Thoracic aorta (tissue), 2 donors: ENCODE results near the gene PATL2. TPM values are rescaled to one million over a fixed set of nuclear protein-coding genes. Genes with fewer than 3 reads are reported as not detected.
"Not testable (repeated sequence)": the region's sequence is repeated elsewhere in the genome, so short reads cannot be mapped to it uniquely, and the experiment has no call there.

ENCODE experiments used
- ATAC-seq: fragments of 150-250 bp; one replicate; pipeline ENCODE4 v1.8.0; 2017; ENCODE audit warnings: low read depth; ENCODE audit not compliant: insufficient number of reproducible peaks, low FRiP score
- DNase-seq: peaks from one replicate; pipeline ENCODE4 v3.0.0-alpha.2; 2020; ENCODE audit warnings: low spot score
- H3K27ac ChIP-seq, 2 donors: fragments of 200-600 bp; sonication (generic); 1 replicate in 1 of 2; 2 replicates in 1 of 2; pipeline ENCODE4 v1.5.1; 2016; ENCODE audit warnings: mild to moderate bottlenecking in 2 of 2, moderate library complexity in 2 of 2
- H3K27me3 ChIP-seq: fragments of 200-600 bp; sonication (generic); replicated peaks from 2 replicates; pipeline ENCODE4 v1.6.0; 2016; ENCODE audit warnings: mild to moderate bottlenecking; ENCODE audit not compliant: insufficient read depth
- H3K36me3 ChIP-seq: fragments of 200-600 bp; sonication (generic); one replicate; pipeline ENCODE4 v1.5.1; 2016
- H3K4me1 ChIP-seq, 2 donors: fragments of 200-600 bp; sonication (generic); 1 replicate in 1 of 2; 2 replicates in 1 of 2; pipeline versions ENCODE4 v1.5.1 to v1.6.0; 2016; ENCODE audit warnings: low read depth in 2 of 2, mild to moderate bottlenecking in 1 of 2; ENCODE audit not compliant: control insufficient read depth in 1 of 2
- H3K4me3 ChIP-seq: fragments of 200-600 bp; sonication (generic); 2 replicates; pipeline ENCODE4 v1.5.1; 2016; ENCODE audit warnings: mild to moderate bottlenecking
- H3K9me3 ChIP-seq: fragments of 200-600 bp; sonication (generic); 2 replicates; pipeline ENCODE4 v1.5.1; 2016
- CTCF ChIP-seq: fragments of 200-600 bp; sonication (generic); IDR thresholded peaks from one replicate; pipeline ENCODE4 v1.5.1; 2019; ENCODE audit warnings: antibody characterized with exemption
- total RNA-seq, 2 donors: library from RNA; depleted of rRNA; stranded (reverse); fragments of >200 nt; gene quantifications; one replicate each; pipeline versions ENCODE4 v1.1.0 to v1.2.3, GENCODE V29; 2016

Gene PATL2
- total RNA-seq, 2 donors from 2014 or later: 1.1 to 1.3 TPM

GRCh38 chr15:44636976-44637375 is 74.1 kb downstream of the PATL2 start:
- Histone ChIP-seq H3K27me3 (no peaks in the 10 kb centered on the region), H3K4me3 (no peak overlapping the region), H3K4me1 (no peaks in the 10 kb centered on the region), H3K27ac (no peak overlapping the region), H3K36me3 (peaks cover 12% of the 10 kb centered on the region), H3K9me3 (no peaks in the 10 kb centered on the region)
- TF ChIP-seq CTCF: no peak
- ATAC-seq (no peak), DNase-seq (no peak)

- Histone ChIP-seq H3K4me3 (no peak overlapping the region), H3K4me1 (no peaks in the 10 kb centered on the region), H3K27ac (no peak overlapping the region), H3K36me3 (peaks cover 24% of the 10 kb centered on the region), H3K27me3 (no peaks in the 10 kb centered on the region), H3K9me3 (no peaks in the 10 kb centered on the region)
- ATAC-seq (no peak), DNase-seq (no peak)
- TF ChIP-seq CTCF: no peak
Observed at GRCh38 chr15:44633603-44634002, 77.5 kb downstream of the PATL2 start.

DNA sequence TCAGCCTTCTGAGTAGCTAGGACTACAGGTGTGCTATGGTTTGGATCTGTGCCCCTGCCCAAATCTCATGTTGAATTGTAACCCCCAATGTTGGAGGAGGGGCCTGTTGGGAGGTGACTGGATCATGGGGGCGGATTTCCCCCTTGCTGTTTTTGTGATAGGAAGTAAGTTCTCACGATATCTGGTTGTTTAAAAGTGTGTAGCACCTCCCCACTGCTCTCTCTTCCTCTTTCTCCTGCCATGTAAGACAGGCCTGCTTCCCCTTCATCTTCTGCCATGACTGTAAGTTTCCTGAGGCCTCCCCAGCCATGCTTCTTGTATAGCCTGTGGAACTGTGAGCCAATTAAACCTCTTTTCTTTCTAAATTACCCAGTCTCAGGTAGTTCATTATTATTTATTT is 85.8 kb downstream of the PATL2 start:
- H3K4me1 ChIP-seq, H3K27me3 ChIP-seq, H3K9me3 ChIP-seq, DNase-seq, ATAC-seq, H3K4me3 ChIP-seq, H3K27ac ChIP-seq: not testable (repeated sequence)
- H3K36me3 ChIP-seq: peaks cover 41% of the 10 kb centered on the region

DNA sequence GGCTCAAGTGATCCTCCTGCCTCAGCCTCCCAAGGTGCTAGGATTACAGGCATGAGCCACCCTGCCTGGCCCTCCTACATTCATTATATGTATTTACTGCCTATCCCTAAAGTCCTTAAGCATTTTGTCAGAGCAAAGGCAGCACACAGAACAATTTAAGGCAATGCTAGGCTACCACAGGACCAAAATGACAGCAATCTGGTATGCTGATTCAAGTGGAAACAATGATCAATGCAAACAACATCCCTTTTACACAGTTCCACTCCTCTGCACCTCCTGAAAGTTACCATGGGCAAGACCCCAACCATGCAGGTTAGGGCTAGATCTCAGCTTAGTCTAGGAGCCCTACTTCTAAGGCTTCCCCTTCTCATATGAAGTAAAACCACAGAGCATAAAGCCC is 87.9 kb downstream of the PATL2 start:
- no peak for TF ChIP-seq CTCF
- Histone ChIP-seq H3K36me3 (peaks cover 33% of the 10 kb centered on the region), H3K27me3 (no peaks in the 10 kb centered on the region), H3K27ac (no peak overlapping the region), H3K4me1 (no peaks in the 10 kb centered on the region), H3K4me3 (no peak overlapping the region), H3K9me3 (no peaks in the 10 kb centered on the region)
- ATAC-seq: no peak
- no peak for DNase-seq

- DNase-seq (no peak), ATAC-seq (no peak)
- no peaks in the 10 kb centered on the region for H3K27me3 ChIP-seq
- no peak for TF ChIP-seq CTCF
- no peaks in the 10 kb centered on the region for H3K4me1 ChIP-seq
- no peaks in the 10 kb centered on the region for H3K9me3 ChIP-seq
- H3K4me3 ChIP-seq: no peak overlapping the region
- peaks cover 28% of the 10 kb centered on the region for H3K36me3 ChIP-seq
- H3K27ac ChIP-seq: no peak overlapping the region
Observed at GRCh38 chr15:44620081-44620480, 91.0 kb downstream of the PATL2 start.

DNA sequence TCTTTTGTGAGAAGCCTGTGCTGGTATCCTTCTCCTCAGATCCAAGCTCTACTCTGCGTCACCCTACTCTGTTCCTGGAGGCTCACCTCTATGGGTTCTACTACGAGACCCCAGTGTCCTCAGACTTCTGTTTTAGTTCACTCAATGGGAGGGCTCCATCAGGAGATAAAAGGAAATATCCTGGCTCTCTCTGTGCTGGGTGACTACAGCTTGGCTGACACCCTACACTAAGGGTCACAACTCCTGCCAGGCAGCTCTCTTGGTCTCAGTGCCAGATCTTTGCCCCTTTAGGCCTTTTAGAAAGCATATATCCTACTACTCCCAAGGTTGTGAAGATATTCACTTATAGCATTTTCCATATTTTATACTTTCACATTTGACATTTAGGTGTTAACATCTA is 94.1 kb downstream of the PATL2 start:
- peaks cover 26% of the 10 kb centered on the region for H3K36me3 ChIP-seq
- ATAC-seq: no peak

More for the DNA sequence above, 94.1 kb downstream of the PATL2 start:
- DNase-seq: no peak
- Histone ChIP-seq H3K27ac (no peak overlapping the region), H3K4me1 (no peaks in the 10 kb centered on the region), H3K27me3 (no peaks in the 10 kb centered on the region), H3K9me3 (no peaks in the 10 kb centered on the region), H3K4me3 (no peak overlapping the region)
- no peak for TF ChIP-seq CTCF
